ENCODE data around the gene TCEAL4.

DNA sequence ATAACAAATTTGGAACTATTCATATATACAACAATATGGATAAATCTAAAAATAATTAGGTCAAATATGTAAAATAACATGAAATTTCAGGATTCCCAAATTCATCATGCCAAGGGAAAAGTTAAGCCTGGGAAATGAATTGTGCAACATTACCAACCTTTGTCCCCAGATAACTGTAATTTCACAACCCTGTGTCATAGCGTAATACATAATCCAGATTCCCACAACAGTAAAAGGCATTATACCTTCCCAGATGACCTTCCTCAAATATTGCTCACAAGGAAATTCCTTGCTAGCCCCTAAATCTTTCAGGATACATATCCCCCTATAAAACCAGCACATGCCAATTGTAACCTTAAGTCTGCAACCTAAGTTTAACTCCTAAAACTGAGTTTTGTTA, 33.1 kb upstream of the TCEAL4 start:
- TF ChIP-seq EZH2phosphoT487 (IDR thresholded peaks at IDR 0.05; ENCODE audit: unreplicated experiment) (no peak), EZH2 (IDR thresholded peaks at IDR 0.05; ENCODE audit: low read depth, unreplicated experiment) (no peak)
- TF ChIP-seq, protein P1, sequence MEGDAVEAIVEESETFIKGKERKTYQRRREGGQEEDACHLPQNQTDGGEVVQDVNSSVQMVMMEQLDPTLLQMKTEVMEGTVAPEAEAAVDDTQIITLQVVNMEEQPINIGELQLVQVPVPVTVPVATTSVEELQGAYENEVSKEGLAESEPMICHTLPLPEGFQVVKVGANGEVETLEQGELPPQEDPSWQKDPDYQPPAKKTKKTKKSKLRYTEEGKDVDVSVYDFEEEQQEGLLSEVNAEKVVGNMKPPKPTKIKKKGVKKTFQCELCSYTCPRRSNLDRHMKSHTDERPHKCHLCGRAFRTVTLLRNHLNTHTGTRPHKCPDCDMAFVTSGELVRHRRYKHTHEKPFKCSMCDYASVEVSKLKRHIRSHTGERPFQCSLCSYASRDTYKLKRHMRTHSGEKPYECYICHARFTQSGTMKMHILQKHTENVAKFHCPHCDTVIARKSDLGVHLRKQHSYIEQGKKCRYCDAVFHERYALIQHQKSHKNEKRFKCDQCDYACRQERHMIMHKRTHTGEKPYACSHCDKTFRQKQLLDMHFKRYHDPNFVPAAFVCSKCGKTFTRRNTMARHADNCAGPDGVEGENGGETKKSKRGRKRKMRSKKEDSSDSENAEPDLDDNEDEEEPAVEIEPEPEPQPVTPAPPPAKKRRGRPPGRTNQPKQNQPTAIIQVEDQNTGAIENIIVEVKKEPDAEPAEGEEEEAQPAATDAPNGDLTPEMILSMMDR (conservative IDR thresholded peaks at IDR 0.05; ENCODE audit: low read depth in 2 of 2), result no peak
- TF ChIP-seq, protein P2, sequence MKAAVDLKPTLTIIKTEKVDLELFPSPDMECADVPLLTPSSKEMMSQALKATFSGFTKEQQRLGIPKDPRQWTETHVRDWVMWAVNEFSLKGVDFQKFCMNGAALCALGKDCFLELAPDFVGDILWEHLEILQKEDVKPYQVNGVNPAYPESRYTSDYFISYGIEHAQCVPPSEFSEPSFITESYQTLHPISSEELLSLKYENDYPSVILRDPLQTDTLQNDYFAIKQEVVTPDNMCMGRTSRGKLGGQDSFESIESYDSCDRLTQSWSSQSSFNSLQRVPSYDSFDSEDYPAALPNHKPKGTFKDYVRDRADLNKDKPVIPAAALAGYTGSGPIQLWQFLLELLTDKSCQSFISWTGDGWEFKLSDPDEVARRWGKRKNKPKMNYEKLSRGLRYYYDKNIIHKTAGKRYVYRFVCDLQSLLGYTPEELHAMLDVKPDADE (IDR thresholded peaks at IDR 0.05), result no peak

All from GM23338 (cell line).